ENCODE measurements around the gene ATG9B.

DNA sequence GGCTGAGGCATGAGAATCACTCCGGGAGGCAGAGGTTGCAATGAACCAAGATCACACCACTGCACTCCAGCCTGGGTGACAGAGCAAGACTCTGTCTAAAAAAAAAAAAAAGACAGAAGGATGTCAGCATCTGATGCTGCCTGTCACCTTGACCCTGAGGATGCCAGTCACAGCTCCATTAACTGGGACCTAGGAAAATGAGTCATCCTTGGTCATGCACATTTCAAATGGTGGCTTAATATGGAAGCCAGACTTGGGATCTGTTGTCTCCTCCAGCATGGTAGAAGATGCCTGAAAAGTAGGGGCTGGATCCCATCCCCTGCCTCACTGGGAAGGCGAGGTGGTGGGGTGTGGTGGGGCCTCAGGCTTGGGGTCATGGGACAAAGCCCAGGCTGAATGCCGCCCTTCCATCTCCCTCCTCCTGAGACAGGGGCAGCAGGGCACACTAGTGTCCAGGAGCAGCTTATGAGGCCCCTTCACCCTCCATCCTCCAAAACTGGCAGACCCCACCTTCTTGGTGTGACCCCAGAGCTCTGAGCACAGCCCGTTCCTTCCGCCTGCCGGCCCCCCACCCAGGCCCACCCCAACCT is 32.1 kb downstream of the ATG9B start:
- no peak for TF ChIP-seq EZH2 (IDR thresholded peaks at IDR 0.05; ENCODE audit: borderline replicate concordance, insufficient read depth, low read depth, low read length, poor library complexity, severe bottlenecking)
- TF ChIP-seq, protein P1, sequence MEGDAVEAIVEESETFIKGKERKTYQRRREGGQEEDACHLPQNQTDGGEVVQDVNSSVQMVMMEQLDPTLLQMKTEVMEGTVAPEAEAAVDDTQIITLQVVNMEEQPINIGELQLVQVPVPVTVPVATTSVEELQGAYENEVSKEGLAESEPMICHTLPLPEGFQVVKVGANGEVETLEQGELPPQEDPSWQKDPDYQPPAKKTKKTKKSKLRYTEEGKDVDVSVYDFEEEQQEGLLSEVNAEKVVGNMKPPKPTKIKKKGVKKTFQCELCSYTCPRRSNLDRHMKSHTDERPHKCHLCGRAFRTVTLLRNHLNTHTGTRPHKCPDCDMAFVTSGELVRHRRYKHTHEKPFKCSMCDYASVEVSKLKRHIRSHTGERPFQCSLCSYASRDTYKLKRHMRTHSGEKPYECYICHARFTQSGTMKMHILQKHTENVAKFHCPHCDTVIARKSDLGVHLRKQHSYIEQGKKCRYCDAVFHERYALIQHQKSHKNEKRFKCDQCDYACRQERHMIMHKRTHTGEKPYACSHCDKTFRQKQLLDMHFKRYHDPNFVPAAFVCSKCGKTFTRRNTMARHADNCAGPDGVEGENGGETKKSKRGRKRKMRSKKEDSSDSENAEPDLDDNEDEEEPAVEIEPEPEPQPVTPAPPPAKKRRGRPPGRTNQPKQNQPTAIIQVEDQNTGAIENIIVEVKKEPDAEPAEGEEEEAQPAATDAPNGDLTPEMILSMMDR (IDR thresholded peaks at IDR 0.05) = no peak
